HL-60/S4 treated with retinoic acid at 250 ng/mL for 4 days and 3 days (cell line): ENCODE data around the gene KRT12.

ENCODE experiments used
- in situ Hi-C: fragments of 300-500 bp; cut with MboI; formaldehyde crosslinking; loops from 2 replicates; pipeline ENCODE4 v1.7.0; 2022; ENCODE audit warnings: low sequenced_read_pairs

Gene KRT12

DNA sequence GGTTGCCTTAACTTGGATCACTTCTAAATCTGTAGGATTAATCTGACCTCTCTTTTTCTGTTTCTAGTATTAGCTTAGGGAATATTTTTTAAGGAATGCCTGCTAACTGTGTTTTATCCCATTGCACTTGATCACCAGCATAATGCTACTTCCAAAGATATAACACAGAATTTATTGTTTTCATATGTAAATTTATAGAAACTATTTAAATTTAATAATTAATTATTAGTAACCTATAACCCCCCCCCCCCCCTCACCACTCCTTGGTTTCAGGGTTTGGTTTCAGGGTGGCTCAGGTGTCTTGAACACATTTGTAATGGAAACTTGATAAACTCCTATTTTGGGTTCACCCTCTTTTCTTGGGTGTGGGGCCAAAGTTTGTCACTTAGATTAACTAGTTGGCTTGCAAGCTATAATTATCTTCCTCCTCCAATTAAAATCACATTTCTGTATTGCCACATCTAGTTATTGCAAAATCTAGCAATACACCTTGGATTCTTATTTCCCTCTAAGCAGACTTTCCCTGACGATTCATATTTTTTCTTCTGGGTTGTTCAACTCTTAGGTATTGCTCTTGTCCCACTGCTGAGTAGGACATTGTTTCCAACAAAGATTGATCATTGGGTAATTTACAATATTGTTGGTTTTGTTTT is 18.3 kb downstream of the KRT12 start:
- in situ Hi-C loops = no loop called here

GRCh38 chr17:40846515-40847144 is 20.4 kb downstream of the KRT12 start:
- in situ Hi-C loops = no loop called here

GRCh38 chr17:40844671-40845107 is 22.3 kb downstream of the KRT12 start:
- in situ Hi-C loops = no loop called here

- in situ Hi-C loops = no loop called here
Observed at GRCh38 chr17:40843242-40843641, 23.8 kb downstream of the KRT12 start.

DNA sequence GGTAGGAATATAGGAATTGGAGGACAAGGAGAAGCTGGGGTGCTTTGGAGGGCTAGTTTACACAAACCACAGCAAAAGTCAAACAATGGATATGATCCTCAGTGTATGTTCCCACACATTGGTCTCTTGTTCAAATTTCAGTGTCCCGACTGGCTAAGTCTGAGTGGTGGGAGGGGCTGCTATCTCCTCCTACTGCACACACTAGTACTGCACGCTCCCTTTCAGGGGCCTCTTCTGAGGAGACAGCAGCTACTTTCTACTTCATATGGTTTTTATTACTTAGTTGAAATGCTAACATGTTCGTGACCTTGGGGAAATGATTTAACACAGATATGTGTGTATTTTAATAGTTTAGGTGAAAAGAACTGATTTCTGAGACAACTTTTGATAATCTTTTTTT is 25.8 kb downstream of the KRT12 start:
- in situ Hi-C loops = no loop called here

- in situ Hi-C loops = no loop called here
Observed at GRCh38 chr17:40839194-40839593, 27.8 kb downstream of the KRT12 start.

DNA sequence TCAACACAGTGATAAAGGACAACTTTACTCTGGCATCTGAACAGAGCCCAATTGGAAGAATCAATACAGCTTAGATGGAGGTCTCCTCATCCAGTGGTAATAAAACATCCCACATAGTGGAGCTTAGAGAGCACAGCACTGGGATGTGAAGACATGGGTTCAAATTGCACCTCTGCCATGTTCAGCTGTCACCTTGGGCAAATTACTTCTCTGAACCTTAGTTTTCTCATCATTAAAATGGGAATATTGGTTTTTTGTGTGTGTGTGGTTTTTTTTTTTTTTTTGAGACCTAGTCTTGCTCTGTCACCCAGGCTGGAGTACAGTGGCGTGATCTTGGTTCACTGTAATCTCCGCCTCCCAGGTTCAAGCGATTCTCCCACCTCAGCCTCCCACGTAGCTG is 31.0 kb downstream of the KRT12 start:
- in situ Hi-C loops = no loop called here

- in situ Hi-C loops = no loop called here
Observed at GRCh38 chr17:40833882-40834281, 33.1 kb downstream of the KRT12 start.

- in situ Hi-C loops = no loop called here
Observed at GRCh38 chr17:40832840-40833239, 34.2 kb downstream of the KRT12 start.

DNA sequence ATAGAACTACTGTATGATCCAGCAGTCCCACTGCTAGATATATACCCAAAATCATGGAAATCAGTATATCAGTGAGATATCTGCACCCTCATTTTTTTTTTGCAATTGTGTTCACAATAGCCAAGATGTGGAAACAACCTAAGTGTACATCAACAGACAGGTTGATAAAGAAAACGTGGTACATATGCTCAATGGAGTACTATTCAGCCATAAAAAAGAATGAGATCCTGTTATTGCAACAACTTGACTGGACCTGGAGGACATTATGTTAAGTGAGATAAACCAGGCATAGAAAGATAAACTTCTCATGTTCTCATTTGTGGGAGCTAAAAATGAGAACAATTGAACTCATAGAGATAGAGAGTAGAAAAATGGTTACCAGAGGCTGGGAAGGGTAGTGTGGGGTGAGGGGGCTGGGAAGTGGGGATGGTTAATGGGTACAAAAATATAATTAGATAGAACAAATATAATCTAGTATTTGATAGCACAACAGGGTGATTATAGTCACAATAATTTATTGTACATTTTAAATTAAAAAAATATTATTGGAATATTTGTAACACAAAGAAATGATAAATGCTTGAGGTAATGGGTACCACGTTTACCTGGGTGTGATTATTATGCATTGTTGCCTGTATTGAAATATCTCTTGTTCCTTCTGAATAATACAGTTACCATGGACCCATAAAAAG is 36.8 kb downstream of the KRT12 start:
- in situ Hi-C loops = no loop called here

DNA sequence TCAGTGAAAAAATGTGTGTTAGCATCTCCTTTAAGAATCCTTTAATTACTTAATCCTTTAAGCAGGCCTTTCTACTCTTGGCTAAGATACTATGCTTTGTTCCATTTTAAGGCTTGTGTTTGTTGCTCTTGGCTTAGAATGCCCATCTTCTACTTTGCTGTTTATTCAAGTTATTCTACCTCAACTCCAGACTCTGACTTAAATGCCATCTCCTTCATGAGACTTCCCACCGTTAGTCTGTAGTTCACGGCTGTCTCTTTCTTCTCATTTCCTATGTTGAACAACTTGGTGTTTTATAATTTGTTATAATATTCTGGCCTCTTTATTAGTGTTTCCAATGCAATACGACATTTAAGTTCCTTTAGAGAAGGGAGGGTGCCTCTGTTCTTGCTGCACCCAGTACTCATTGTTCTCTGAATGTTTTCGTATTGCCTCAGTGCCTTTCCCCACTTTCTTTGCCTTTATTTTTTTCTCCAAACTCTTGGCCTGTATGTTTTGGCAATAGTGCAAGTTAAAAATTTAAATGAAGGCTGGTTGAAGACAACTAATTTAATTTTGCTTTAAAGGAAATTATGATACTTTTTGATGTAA is 38.5 kb downstream of the KRT12 start:
- in situ Hi-C loops = no loop called here

DNA sequence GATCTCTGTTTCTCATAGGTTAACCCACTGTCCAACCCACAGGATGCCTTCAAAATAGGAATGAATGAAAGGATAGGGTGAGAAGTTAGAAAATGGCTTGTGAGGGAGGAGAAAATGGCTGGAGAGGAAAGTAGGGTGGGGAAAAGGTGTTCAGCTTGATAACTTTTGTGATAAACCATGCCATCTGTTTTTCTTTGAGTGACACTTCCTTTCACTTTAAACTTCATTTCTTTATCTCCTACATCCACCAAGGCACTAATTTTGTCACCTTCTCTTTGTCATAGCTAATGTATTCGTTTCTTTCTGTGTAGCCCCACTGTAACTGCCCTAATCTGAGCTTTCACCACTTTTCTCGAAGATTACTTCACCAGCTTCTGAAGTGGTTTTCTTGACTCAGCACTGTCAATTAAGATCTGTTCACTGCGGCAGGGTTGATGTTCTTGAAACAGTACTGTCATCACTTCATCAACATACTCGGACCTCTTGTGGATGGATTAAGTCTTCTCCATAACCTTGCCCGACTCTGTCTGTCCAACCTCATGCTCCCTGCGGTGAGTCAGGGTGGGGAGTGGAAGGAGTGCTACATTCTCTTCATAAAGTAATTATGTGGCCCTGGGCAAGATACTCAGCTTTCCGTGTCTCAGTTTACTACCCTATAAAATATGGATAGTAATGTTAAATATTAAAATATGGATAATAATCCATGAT is 39.1 kb downstream of the KRT12 start:
- in situ Hi-C loops = no loop called here

DNA sequence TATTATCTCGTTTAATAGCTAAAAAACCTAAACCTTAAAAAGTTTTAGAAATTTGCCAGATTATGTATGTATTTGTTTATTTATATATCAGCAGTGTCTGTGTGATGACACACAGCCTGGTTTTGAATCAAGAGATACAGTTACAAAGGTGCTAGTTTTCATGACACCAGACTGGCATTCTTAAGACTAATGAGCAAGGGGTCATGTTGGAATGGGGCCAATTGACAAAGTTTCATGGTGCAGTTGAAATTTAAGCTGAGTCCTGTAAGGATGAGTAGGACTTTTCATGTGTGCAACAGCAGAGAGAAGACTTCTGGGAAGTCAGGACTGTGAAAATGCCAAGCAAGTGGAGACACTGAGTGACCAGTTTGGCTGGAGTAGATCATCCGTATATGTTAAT is 41.4 kb downstream of the KRT12 start:
- in situ Hi-C loops = no loop called here

- in situ Hi-C loops = no loop called here
Observed at GRCh38 chr17:40824015-40824832, 42.8 kb downstream of the KRT12 start.

DNA sequence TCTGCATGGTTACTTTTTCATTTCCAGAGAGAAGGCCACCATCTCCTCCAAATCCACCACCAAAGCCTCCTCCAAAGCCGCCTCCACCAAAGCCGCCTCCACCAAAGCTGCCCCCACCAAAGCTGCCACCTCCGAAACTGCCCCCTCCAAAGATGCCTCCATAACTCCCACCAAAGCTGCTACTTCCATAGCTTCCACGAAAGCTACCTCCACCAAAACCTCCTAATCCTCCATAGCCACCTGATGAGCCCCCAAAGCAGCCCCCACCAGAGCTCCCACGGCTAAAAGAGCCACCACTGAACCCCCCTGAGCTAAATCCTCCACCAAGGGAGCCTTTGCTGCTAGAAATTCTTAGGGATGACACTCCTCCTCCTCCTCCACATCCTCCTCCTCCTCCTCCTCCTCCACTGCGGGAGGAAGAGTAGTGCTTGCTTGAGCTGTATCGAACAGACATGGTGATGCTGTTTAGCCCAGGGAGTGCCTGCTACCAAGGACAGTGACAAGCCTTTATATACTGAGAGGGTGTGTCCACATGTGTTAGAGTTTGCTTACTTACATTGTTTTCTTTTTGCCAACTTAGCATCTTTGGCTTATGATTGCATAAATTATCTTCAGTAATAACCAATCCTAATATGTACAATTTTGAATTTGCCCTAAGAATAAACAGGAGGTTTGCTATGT is 44.8 kb downstream of the KRT12 start, which contains the start of gene KRT10:
Gene KRT10 (minus strand): TSS at position 483 of the 681 bp plus-strand sequence. CDS start 29 bp downstream, at position 454.
- in situ Hi-C loops = no loop called here

- in situ Hi-C loops = no loop called here
Observed at GRCh38 chr17:40821536-40821935, 45.5 kb downstream of the KRT12 start.

DNA sequence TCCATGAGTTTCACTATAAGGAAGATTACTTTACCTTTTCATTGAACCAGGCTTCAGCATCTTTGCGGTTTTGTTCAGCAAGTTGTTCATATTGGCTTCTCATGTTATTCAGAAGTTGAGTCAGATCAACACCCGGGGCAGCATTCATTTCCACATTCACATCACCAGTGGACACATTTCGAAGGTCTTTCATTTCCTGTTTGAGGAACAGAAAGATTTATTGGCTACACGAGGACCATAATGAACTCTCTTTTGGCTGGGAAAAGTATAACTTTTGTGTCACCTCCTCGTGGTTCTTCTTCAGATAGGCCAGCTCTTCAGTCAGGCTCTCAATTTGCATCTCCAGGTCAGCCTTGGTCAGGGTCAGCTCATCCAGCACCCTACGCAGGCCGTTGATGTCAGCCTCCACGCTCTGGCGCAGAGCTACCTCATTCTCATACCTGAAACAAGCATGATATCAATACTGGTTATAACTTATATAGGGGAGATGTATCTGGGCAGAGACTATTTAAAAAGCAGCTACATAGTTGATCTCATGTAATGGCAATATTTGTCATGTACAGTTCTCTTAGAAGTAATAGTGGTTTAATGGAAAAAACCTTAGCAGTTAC is 46.7 kb downstream of the KRT12 start:
- in situ Hi-C loops = no loop called here

- in situ Hi-C loops = no loop called here
Observed at GRCh38 chr17:40819528-40820125, 47.4 kb downstream of the KRT12 start.
